GM12872 (cell line): ENCODE results near the gene PRKAR2B.

Source experiments
- CTCF ChIP-seq: IDR thresholded peaks from 3 replicates; pipeline ENCODE4 v1.5.1; 2011; ENCODE audit warnings: low read depth, mild to moderate bottlenecking, low read length, moderate library complexity; ENCODE audit not compliant: insufficient read depth

PRKAR2B gene

GRCh38 chr7:107007007-107007891, 37.3 kb upstream of the PRKAR2B start:
- no peak for TF ChIP-seq CTCF

- TF ChIP-seq CTCF = no peak
Measured at GRCh38 chr7:107007892-107008287, 36.6 kb upstream of the PRKAR2B start.

GRCh38 chr7:107009846-107010203, 34.7 kb upstream of the PRKAR2B start:
- TF ChIP-seq CTCF = no peak

GRCh38 chr7:107012691-107013090, 31.8 kb upstream of the PRKAR2B start:
- no peak for TF ChIP-seq CTCF

- no peak for TF ChIP-seq CTCF
Measured at GRCh38 chr7:107014387-107015023, 30.0 kb upstream of the PRKAR2B start.

- TF ChIP-seq CTCF = no peak
Measured at GRCh38 chr7:107016312-107016711, 28.2 kb upstream of the PRKAR2B start.

- no peak for TF ChIP-seq CTCF
Measured at GRCh38 chr7:107017965-107018719, 26.4 kb upstream of the PRKAR2B start.
